Stomach (tissue), 4 donors: ENCODE measurements around the gene PKDCC.

Experiments used
- CTCF ChIP-seq, 7 experiments: fragments of 450-650 bp in 4 of 7; fragments of 200-600 bp in 3 of 7; sonication (generic) in 3 of 7; IDR thresholded peaks; one replicate each; pipeline ENCODE4 v1.5.1; 2016 to 2019; ENCODE audit warnings: antibody characterized with exemption in 7 of 7, control low read depth in 2 of 7, mild to moderate bottlenecking in 1 of 7
- POLR2A ChIP-seq, 4 donors: fragments of 450-650 bp; IDR thresholded peaks; one replicate each; pipeline ENCODE4 v1.6.1; 2016; ENCODE audit warnings: antibody characterized with exemption in 4 of 4, control low read depth in 2 of 4, mild to moderate bottlenecking in 1 of 4, moderate library complexity in 1 of 4

- TF ChIP-seq POLR2A (IDR thresholded peaks at IDR 0.05): no peak
- TF ChIP-seq CTCF (IDR thresholded peaks at IDR 0.05): no peak
These were observed 1.7 kb upstream of the PKDCC start for GRCh38 chr2:42045848-42046748.
